HepG2 (cell line): Measurements from ENCODE around the gene CCSER1. TPM values are rescaled to one million over a fixed set of nuclear protein-coding genes. Genes with fewer than 3 reads are reported as not detected.
A peak's percentile ranks its signal among the peaks of the same experiment; 100 is the strongest.

ENCODE experiments used
- ATAC-seq: fragments of 200-7000 bp; cut with Tn5 transposase; 3 replicates; pipeline ENCODE4 v1.9.1; 2020; ENCODE audit warnings: mild to moderate bottlenecking, moderate library complexity
- BruUV-seq: library from RNA; stranded (reverse); fragments of 400-500 nt; replicated peaks from 2 replicates; lab custom pipeline; 2021; lab: Mats Ljungman, UMichigan
- CTCF ChIA-PET: fragments of 300-600 bp; formaldehyde crosslinking; extraction: SDS; loops from one replicate; lab custom pipeline; 2021; ENCODE audit warnings: low total read pairs, inconsistent platforms, low intra/inter-chr PET ratio; lab: Yijun Ruan, JAX
- POLR2A ChIA-PET: fragments of 350-600 bp; sonication (Branson Sonifier 250); formaldehyde crosslinking; loops from one replicate; lab custom pipeline; 2020; ENCODE audit warnings: antibody characterized with exemption, inconsistent platforms; lab: Yijun Ruan, JAX
- DNase-seq: peaks from one replicate; pipeline ENCODE4 v3.0.0-alpha.2; 2015; ENCODE audit warnings: low spot score
- FAIRE-seq: peaks from 3 replicates; lab custom pipeline; 2011; peaks lifted over from hg19 to GRCh38; lab: Jason Lieb, UNC
- H2AFZ ChIP-seq: one replicate; pipeline ENCODE4 v1.6.1; 2011; ENCODE audit warnings: low read length, inconsistent platforms
- H3K27ac ChIP-seq: fragments of 300-600 bp; 3 replicates; pipeline ENCODE4 v1.8.0; 2011; ENCODE audit warnings: mixed run types, mild to moderate bottlenecking, mixed read lengths, low read length, inconsistent platforms; ENCODE audit not compliant: insufficient read depth; ENCODE audit errors: extremely low read length
- H3K27me3 ChIP-seq, 2 experiments: fragments of 200-600 bp in 1 of 2; 2 replicates in 1 of 2; 3 replicates in 1 of 2; pipeline versions ENCODE4 v1.6.0 to v1.8.0; 2011; ENCODE audit warnings: low read length in 2 of 2, mild to moderate bottlenecking in 2 of 2, moderate library complexity in 2 of 2, inconsistent platforms in 1 of 2; ENCODE audit not compliant: insufficient read depth in 2 of 2, control insufficient read depth in 1 of 2
- H3K36me3 ChIP-seq, 2 experiments: fragments of 200-600 bp in 1 of 2; replicated peaks in 1 of 2; 2 replicates in 1 of 2; 3 replicates in 1 of 2; pipeline versions ENCODE4 v1.5.1 to v1.8.0; 2011; ENCODE audit warnings: low read length in 2 of 2, inconsistent platforms in 1 of 2; ENCODE audit not compliant: insufficient read depth in 2 of 2, control insufficient read depth in 1 of 2
- H3K4me1 ChIP-seq: 2 replicates; pipeline ENCODE4 v1.5.1; 2012; ENCODE audit warnings: low read length, inconsistent platforms; ENCODE audit not compliant: insufficient read depth
- H3K4me2 ChIP-seq: 2 replicates; pipeline ENCODE4 v1.6.0; 2011; ENCODE audit warnings: low read depth, low read length, inconsistent platforms
- H3K4me3 ChIP-seq, 3 experiments: fragments of 200-600 bp in 1 of 3; sonication (generic), shearing (Covaris generic) in 1 of 3; replicated peaks in 1 of 3; 2 replicates each; pipeline ENCODE4 v1.5.1; 2011 to 2016; ENCODE audit warnings: low read length in 3 of 3, inconsistent platforms in 2 of 3, low read depth in 2 of 3, mild to moderate bottlenecking in 2 of 3, control low read depth in 1 of 3, mixed read lengths in 1 of 3; ENCODE audit not compliant: insufficient read depth in 1 of 3
- H3K79me2 ChIP-seq: one replicate; pipeline ENCODE4 v1.6.1; 2011; ENCODE audit warnings: low read length, inconsistent platforms; ENCODE audit not compliant: insufficient read depth
- H3K9ac ChIP-seq: 2 replicates; pipeline ENCODE4 v1.6.0; 2011; ENCODE audit warnings: mild to moderate bottlenecking, low read depth, low read length, inconsistent platforms; ENCODE audit not compliant: insufficient read depth
- H3K9me3 ChIP-seq: 2 replicates; pipeline ENCODE4 v1.5.1; 2012; ENCODE audit warnings: mild to moderate bottlenecking, low read length
- H4K20me1 ChIP-seq: 2 replicates; pipeline ENCODE4 v1.6.0; 2011; ENCODE audit warnings: inconsistent platforms, mild to moderate bottlenecking, low read length, moderate library complexity; ENCODE audit not compliant: insufficient read depth
- CAMTA2 ChIP-seq: sonication (generic); formaldehyde crosslinking; IDR thresholded peaks from 2 replicates; pipeline ENCODE4 v1.4.0; 2020; ENCODE audit warnings: mild to moderate bottlenecking, missing genetic modification reagents, borderline replicate concordance
- HNRNPK ChIP-seq: fragments of 200-400 bp; formaldehyde crosslinking; IDR thresholded peaks from 2 replicates; pipeline ENCODE4 v1.6.1; 2018; ENCODE audit warnings: low read length, low read depth, moderate library complexity, mild to moderate bottlenecking; ENCODE audit not compliant: poor library complexity, severe bottlenecking
- MAFK ChIP-seq, 2 experiments: IDR thresholded peaks in 1 of 2; conservative IDR thresholded peaks in 1 of 2; 2 replicates each; pipeline ENCODE4 v1.6.1; 2011; ENCODE audit warnings: improper control_type of control experiment in 2 of 2, low read length in 2 of 2
- MYC ChIP-seq: sonication (generic); formaldehyde crosslinking; IDR thresholded peaks from 2 replicates; pipeline ENCODE4 v1.9.0; 2021; ENCODE audit warnings: missing genetic modification reagents, borderline replicate concordance
- TP53 ChIP-seq: sonication (generic); formaldehyde crosslinking; conservative IDR thresholded peaks from 2 replicates; pipeline ENCODE4 v1.4.0; 2020; ENCODE audit warnings: missing genetic modification reagents
- ZMYM3 ChIP-seq: sonication (generic); formaldehyde crosslinking; IDR thresholded peaks from 2 replicates; pipeline ENCODE4 v1.5.1; 2020; ENCODE audit warnings: mild to moderate bottlenecking, missing genetic modification reagents
- ZNF790 ChIP-seq: sonication (generic); formaldehyde crosslinking; IDR thresholded peaks from 2 replicates; pipeline ENCODE4 v1.8.0; 2022; ENCODE audit warnings: missing genetic modification reagents, mild to moderate bottlenecking, borderline replicate concordance
- WGBS: methylation state at CpG from one replicate; pipeline ENCODE4 v1.1.6; 2017; ENCODE audit warnings: low lambda C conversion rate; 5-methylcytosine and 5-hydroxymethylcytosine counted together
- in situ Hi-C: cut with HindIII; loops from 2 replicates; pipeline ENCODE4 v1.10.0; 2017; ENCODE audit warnings: low pct_unique_long_range_greater_than_20kb; ENCODE audit not compliant: extremely low pct_ligation_motif_present
- intact Hi-C: fragments of 100-400 bp; cut with micrococcal nuclease; formaldehyde crosslinking; loops from one replicate; pipeline ENCODE4 v1.10.0; 2022; ENCODE audit not compliant: unreplicated experiment
- polyA plus RNA-seq, 8 experiments: library from polyadenylated mRNA; depleted of rRNA in 3 of 8; stranded (reverse) in 7 of 8; unstranded in 1 of 8; fragments of >200 nt; fragmentation: Illumina TruSeq in 4 of 8; extraction: Trizol in 4 of 8; gene quantifications; 2 replicates each; pipeline versions ENCODE4 v1.2.1 to v1.2.3, GENCODE V29; 2011 to 2016; ENCODE audit warnings: low read depth in 4 of 8, missing spikeins in 1 of 8, mixed read lengths in 1 of 8; ENCODE audit not compliant: insufficient read depth in 1 of 8
- total RNA-seq, 5 experiments: library from RNA; depleted of rRNA; stranded (reverse); fragments of >200 nt; fragmentation: Illumina TruSeq; extraction: Trizol; gene quantifications; 2 replicates each; pipeline ENCODE4 v1.2.3, GENCODE V29; 2016; ENCODE audit warnings: low read depth in 1 of 5

The CCSER1 gene
- total and polyA plus RNA-seq, 2 of the 13 experiments (the other 11 are each of a cell fraction or from before 2014, with no cell fraction given) = not detected

DNA sequence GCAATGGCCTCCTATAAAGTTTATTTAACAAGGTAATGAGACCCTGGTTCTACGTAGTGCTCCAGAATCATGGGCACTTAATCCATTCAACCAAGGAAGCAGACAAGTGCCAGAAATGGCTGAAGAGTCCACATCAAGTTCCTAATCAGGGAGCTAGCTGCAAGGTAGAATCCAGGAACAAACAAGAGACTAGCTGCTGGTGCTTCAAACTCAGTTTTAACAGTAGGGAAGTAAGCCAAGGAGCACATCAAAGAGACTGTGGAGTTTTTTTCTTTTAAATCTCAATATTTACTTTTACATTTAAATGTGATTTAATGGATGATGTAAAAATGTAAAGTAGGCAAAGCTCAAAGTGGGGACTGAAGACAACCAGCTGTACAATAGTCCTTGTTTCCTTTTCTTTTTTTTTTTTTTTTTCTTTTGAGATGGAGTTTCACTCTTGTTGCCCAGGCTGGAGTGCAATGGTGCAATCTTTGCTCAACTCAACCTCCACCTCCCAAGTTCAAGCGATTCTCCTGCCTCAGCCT, 630.4 kb downstream of the CCSER1 start:
- Histone ChIP-seq H3K9ac (no peak overlapping the region), H3K27ac (no peak overlapping the region), H3K4me2 (no peak overlapping the region), H4K20me1 (no peaks in the 10 kb centered on the region), H3K4me1 (no peaks in the 10 kb centered on the region), H3K79me2 (no peaks in the 10 kb centered on the region), H3K27me3 (no peaks in the 10 kb centered on the region), H3K4me3 (no peak overlapping the region), H2AFZ (no peak overlapping the region), H3K36me3 (no peaks in the 10 kb centered on the region), H3K9me3 (no peaks in the 10 kb centered on the region)
- ChIA-PET CTCF (no interaction called here), POLR2A (no interaction called here)
- no peak for ATAC-seq
- intact Hi-C loops (no loop called here), in situ Hi-C loops (no loop called here)
- no peak for DNase-seq
- FAIRE-seq = no peak
- no TSS peak for BruUV-seq
- TF ChIP-seq ZNF790 (CRISPR knock-in tag) = no peak
- no peak for TF ChIP-seq HNRNPK
- TF ChIP-seq TP53 (CRISPR knock-in tag) = no peak
- no peak for TF ChIP-seq CAMTA2 (CRISPR knock-in tag)
- WGBS = 28% methylated on average over 2 of the region's 2 CpGs

DNA sequence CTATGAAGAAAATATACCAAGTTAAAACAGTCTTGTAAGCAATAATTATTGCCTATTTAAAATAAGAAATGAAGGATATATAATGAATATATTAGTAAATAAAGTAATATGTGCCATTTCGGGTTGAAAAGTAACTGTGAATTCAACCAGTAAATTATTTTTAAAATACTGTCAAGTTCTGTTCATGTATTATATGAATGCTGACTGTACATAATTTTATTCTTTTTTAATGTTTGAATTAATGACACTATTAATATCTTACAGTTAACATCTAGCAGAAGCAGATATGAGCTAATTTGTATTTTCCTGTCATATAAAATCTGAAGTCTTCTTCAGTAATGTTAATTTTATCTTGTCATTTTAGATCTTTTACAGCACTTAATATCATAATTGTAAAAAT, 632.9 kb downstream of the CCSER1 start:
- CTCF ChIA-PET = no interaction called here

More for the DNA sequence above, 632.9 kb downstream of the CCSER1 start:
- no peak for DNase-seq
- TF ChIP-seq ZMYM3 (no peak), MYC (CRISPR knock-in tag) (no peak), MAFK (conservative IDR thresholded peaks at IDR 0.05 in 1 of 2, IDR thresholded peaks at IDR 0.05 in 1 of 2; ENCODE audit: low read length in 2 of 2) (peak in 1 of 2 experiments; percentile 69; a peak in 2 of 4 replicates)
- TF ChIP-seq, all 625 proteins: peak for 1
- no peak for FAIRE-seq
- H3K27me3 ChIP-seq = no peaks in the 10 kb centered on the region
- no peaks in the 10 kb centered on the region for H3K9me3 ChIP-seq
- in situ Hi-C loops = no loop called here
- no peak overlapping the region for H3K4me2 ChIP-seq
- no peak for ATAC-seq
- no peaks in the 10 kb centered on the region for H3K4me1 ChIP-seq
- H4K20me1 ChIP-seq = no peaks in the 10 kb centered on the region
- POLR2A ChIA-PET = no interaction called here
- no peak overlapping the region for H2AFZ ChIP-seq
- no peaks in the 10 kb centered on the region for H3K36me3 ChIP-seq
- no TSS peak for BruUV-seq
- H3K79me2 ChIP-seq = no peaks in the 10 kb centered on the region
- H3K27ac ChIP-seq = no peak overlapping the region
- WGBS = 2% methylated on average over 1 of the region's 1 CpG
- H3K9ac ChIP-seq = no peak overlapping the region
- intact Hi-C loops = no loop called here
- H3K4me3 ChIP-seq = no peak overlapping the region
